ENCODE data around the gene TOPBP1.

- TF ChIP-seq CTCF (IDR thresholded peaks at IDR 0.05; ENCODE audit: insufficient read depth, low read depth, low read length), result no peak
- no peak for TF ChIP-seq EZH2 (IDR thresholded peaks at IDR 0.05; ENCODE audit: insufficient read depth, low read length)
Measured at GRCh38 chr3:133649486-133650068, 12.2 kb downstream of the TOPBP1 start.
